Activated CD4-positive, alpha-beta T cell treated with anti-CD3 and anti-CD28 coated beads for 36 hours (primary cell): Measurements from ENCODE around the gene TSPO2. TPM values are rescaled to one million over a fixed set of nuclear protein-coding genes. Genes with fewer than 3 reads are reported as not detected.

Source experiments
- ATAC-seq: fragments of 200-7000 bp; cut with Tn5 transposase; one replicate; pipeline ENCODE4 v1.10.0; 2021; ENCODE audit warnings: mild to moderate bottlenecking, moderate library complexity
- CTCF ChIA-PET: fragments of 350-600 bp; sonication (Branson Sonifier 250); formaldehyde crosslinking; loops from one replicate; lab custom pipeline; 2021; ENCODE audit warnings: antibody characterized with exemption; lab: Charles Lee
- POLR2A ChIA-PET: fragments of 350-600 bp; sonication (Branson Sonifier 250); formaldehyde crosslinking; loops from one replicate; lab custom pipeline; 2021; ENCODE audit warnings: antibody characterized with exemption, inconsistent platforms; lab: Charles Lee
- DNase-seq: peaks from one replicate; pipeline ENCODE4 v3.0.0-alpha.2; 2020
- H3K27ac Mint-ChIP-seq: one replicate; pipeline ENCODE4 v1.8.0; 2021; ENCODE audit warnings: mixed read lengths
- H3K27me3 Mint-ChIP-seq: one replicate; pipeline ENCODE4 v1.8.0; 2021; ENCODE audit warnings: mixed read lengths
- H3K36me3 Mint-ChIP-seq: one replicate; pipeline ENCODE4 v1.8.0; 2021; ENCODE audit warnings: low read depth, mixed read lengths
- H3K4me1 Mint-ChIP-seq: one replicate; pipeline ENCODE4 v1.8.0; 2021; ENCODE audit warnings: mixed read lengths
- H3K4me3 Mint-ChIP-seq: one replicate; pipeline ENCODE4 v1.8.0; 2021; ENCODE audit warnings: mild to moderate bottlenecking, moderate library complexity, mixed read lengths
- H3K9me3 Mint-ChIP-seq: one replicate; pipeline ENCODE4 v1.8.0; 2021; ENCODE audit warnings: low read depth, mixed read lengths
- intact Hi-C, 2 experiments: fragments of 100-400 bp; cut with DNase I in 1 of 2; cut with micrococcal nuclease in 1 of 2; formaldehyde crosslinking; loops; one replicate each; pipeline versions ENCODE4 v1.14.2 to v1.15.1; 2022 to 2024; cut with DNase I, micrococcal nuclease
- total RNA-seq, 2 experiments: library from RNA; stranded (reverse); gene quantifications; one replicate each; pipeline ENCODE4 v1.2.3, GENCODE V29; 2021

The TSPO2 gene
- total RNA-seq, 2 experiments from 2014 or later: not detected

- ATAC-seq (no peak), DNase-seq (no peak)
- Mint-ChIP-seq H3K4me3 (no peak overlapping the region), H3K9me3 (no peaks in the 10 kb centered on the region), H3K27ac (no peak overlapping the region), H3K36me3 (peaks cover 13% of the 10 kb centered on the region), H3K4me1 (peaks cover 17% of the 10 kb centered on the region), H3K27me3 (no peaks in the 10 kb centered on the region)
- intact Hi-C loops: no loop called here
- ChIA-PET POLR2A (no interaction called here), CTCF (no interaction called here)
These were observed 8.3 kb downstream of the TSPO2 start for GRCh38 chr6:41050536-41050935.

- intact Hi-C loops: no loop called here
- Mint-ChIP-seq H3K4me1 (peaks cover 17% of the 10 kb centered on the region), H3K27ac (peak overlapping the region; percentile 70), H3K4me3 (no peak overlapping the region), H3K36me3 (peaks cover 21% of the 10 kb centered on the region), H3K9me3 (no peaks in the 10 kb centered on the region), H3K27me3 (no peaks in the 10 kb centered on the region)
- DNase-seq (no peak), ATAC-seq (peak; percentile 60)
- ChIA-PET POLR2A (no interaction called here), CTCF (interaction anchor here (1.0 to 1.7 kb wide), 2 partner anchors 12 to 24 kb away, joined by 3 to 9 read pairs; partner anchors contain the start of gene UNC5CL)
These were observed 9.6 kb downstream of the TSPO2 start for GRCh38 chr6:41051873-41052272.

DNA sequence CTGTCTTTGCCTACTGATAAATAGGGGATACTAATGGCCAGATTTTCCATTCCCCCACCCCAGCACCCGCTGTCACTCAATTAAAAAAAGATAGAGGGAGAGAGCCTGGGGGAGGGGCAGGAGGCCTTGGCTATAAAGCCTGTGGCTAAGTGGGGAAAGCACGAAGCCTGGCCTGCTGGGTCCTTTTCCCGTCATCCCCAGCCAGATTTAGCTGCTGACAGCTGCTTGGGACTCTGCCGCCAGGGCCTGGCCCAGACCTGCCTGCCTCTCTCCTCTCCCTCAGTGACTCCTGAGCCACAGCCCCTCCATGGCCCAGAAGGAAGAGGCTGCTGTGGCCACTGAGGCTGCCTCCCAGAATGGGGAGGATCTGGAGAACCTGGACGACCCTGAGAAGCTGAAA, 10.8 kb downstream of the TSPO2 start, which contains the start of gene APOBEC2:
TSS of gene APOBEC2 (plus strand) at position 162 of the 400 bp plus-strand sequence. CDS start at position 308, 146 bp downstream.
- CTCF ChIA-PET: interaction anchor here (0.8 to 1.7 kb wide), 3 partner anchors 13 to 25 kb away, joined by 3 to 9 read pairs (median 3); partner anchors contain the start of gene UNC5CL
- POLR2A ChIA-PET: interaction anchor here (0.6 kb wide), 1 partner anchor 143 kb away, joined by 4 read pairs; no protein-coding TSS in a partner anchor
- no peak within 1 kb of the TSS for H3K4me3 Mint-ChIP-seq
- intact Hi-C loops: no loop called here
- DNase-seq: no peak
- peaks cover 23% of the 10 kb centered on the region for H3K36me3 Mint-ChIP-seq
- H3K27me3 Mint-ChIP-seq: no peaks in the 10 kb centered on the region
- no peak for ATAC-seq
- H3K4me1 Mint-ChIP-seq: peaks cover 17% of the 10 kb centered on the region
- H3K9me3 Mint-ChIP-seq: no peaks in the 10 kb centered on the region
- peak within 1 kb of the TSS; percentile 70 for H3K27ac Mint-ChIP-seq

DNA sequence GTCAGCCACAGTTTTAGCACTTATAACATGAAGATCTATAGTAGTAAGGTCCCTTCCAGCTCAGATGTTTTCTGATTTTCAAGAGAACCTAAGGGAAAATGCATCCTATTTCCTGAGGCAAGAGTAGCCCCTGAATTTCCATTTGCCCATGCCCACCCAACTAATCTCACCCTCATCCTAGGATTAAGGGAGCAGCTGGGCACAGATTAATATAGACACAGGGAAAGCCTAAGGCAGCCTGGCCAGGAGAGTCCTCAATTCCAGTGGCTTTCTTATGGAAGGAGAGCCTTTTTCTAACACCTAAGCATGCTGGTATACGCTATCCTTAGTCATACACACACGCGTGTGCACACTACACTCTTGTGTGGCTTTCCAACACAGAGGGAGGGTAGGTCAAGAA, 12.2 kb downstream of the TSPO2 start:
- ATAC-seq (no peak), DNase-seq (no peak)
- Mint-ChIP-seq H3K27me3 (no peaks in the 10 kb centered on the region), H3K27ac (no peak overlapping the region), H3K4me3 (no peak overlapping the region), H3K9me3 (no peaks in the 10 kb centered on the region), H3K4me1 (peaks cover 17% of the 10 kb centered on the region), H3K36me3 (peaks cover 23% of the 10 kb centered on the region)
- POLR2A ChIA-PET: no interaction called here
- intact Hi-C loops: no loop called here
- CTCF ChIA-PET: interaction anchor here (3.0 kb wide), 1 partner anchor 15 kb away, joined by 13 read pairs; the partner anchor contains the start of gene UNC5CL

GRCh38 chr6:41055149-41055548, 12.9 kb downstream of the TSPO2 start:
- no peak overlapping the region for H3K27ac Mint-ChIP-seq
- DNase-seq: no peak
- POLR2A ChIA-PET: no interaction called here

DNA sequence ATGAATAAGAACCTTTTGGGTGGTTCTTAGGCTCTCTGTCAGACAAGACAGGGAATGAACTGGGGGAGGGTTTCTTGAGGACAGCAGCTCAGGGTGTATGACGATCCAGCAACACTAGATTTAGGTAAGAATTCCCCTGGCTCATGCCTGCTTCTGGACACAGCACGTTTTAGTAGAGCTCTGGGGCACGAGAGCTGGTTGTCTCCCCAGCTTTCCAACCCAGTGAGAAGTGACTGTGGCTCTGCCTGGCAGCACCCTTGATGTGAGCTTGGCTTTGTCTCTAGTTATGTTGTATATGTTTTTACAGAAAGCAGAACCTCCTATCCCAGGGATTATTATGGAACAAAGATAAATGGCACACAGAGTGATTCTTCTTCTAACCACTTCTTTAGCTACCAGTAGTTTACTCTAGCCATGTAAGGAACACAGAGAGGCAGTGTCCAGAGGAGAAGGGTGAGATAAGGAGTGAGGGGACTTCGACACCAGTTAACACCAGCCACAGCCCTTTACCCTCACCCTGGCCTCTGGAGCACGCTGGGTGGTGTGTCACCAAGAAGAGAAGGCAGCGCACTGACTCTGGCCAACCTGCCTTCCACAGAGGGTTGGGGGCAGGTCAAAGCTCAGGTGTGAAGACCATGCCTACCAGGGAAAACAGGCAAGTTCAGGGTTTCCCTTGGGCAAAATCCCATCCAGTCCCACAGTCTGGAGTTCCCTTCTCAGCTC, 14.7 kb downstream of the TSPO2 start:
- Mint-ChIP-seq H3K4me3 (no peak overlapping the region), H3K4me1 (peaks cover 9% of the 10 kb centered on the region), H3K36me3 (peaks cover 14% of the 10 kb centered on the region), H3K27ac (no peak overlapping the region), H3K9me3 (no peaks in the 10 kb centered on the region), H3K27me3 (no peaks in the 10 kb centered on the region)
- no peak for DNase-seq
- no peak for ATAC-seq
- CTCF ChIA-PET: interaction anchor here (0.6 to 3.0 kb wide), 5 partner anchors 12 to 935 kb away, joined by 3 to 17 read pairs (median 8); partner anchors contain the start of gene UNC5CL
- POLR2A ChIA-PET: no interaction called here
- intact Hi-C loops: no loop called here

More at GRCh38 chr6:41055149-41055548, 12.9 kb downstream of the TSPO2 start:
- H3K36me3 Mint-ChIP-seq: peaks cover 20% of the 10 kb centered on the region
- no peak for ATAC-seq
- H3K4me1 Mint-ChIP-seq: peaks cover 17% of the 10 kb centered on the region
- H3K27me3 Mint-ChIP-seq: no peaks in the 10 kb centered on the region
- CTCF ChIA-PET: interaction anchor here (2.7 to 3.0 kb wide), 2 partner anchors 14 to 16 kb away, joined by 13 to 17 read pairs; partner anchors contain the start of gene UNC5CL
- H3K4me3 Mint-ChIP-seq: no peak overlapping the region
- intact Hi-C loops: no loop called here
- H3K9me3 Mint-ChIP-seq: no peaks in the 10 kb centered on the region

GRCh38 chr6:41058783-41059181, 16.5 kb downstream of the TSPO2 start:
- ChIA-PET POLR2A (interaction anchor here (1.0 kb wide), 1 partner anchor 31 kb away, joined by 3 read pairs; no protein-coding TSS in a partner anchor), CTCF (interaction anchor here (1.1 kb wide), 1 partner anchor 18 kb away, joined by 3 read pairs; no protein-coding TSS in a partner anchor)
- peaks cover 17% of the 10 kb centered on the region for H3K36me3 Mint-ChIP-seq
- ATAC-seq (no peak), DNase-seq (no peak)
- no peak overlapping the region for H3K4me3 Mint-ChIP-seq
- H3K9me3 Mint-ChIP-seq: no peaks in the 10 kb centered on the region
- peaks cover under 1% of the 10 kb centered on the region for H3K4me1 Mint-ChIP-seq
- no peaks in the 10 kb centered on the region for H3K27me3 Mint-ChIP-seq
- no peak overlapping the region for H3K27ac Mint-ChIP-seq
- intact Hi-C loops: no loop called here

DNA sequence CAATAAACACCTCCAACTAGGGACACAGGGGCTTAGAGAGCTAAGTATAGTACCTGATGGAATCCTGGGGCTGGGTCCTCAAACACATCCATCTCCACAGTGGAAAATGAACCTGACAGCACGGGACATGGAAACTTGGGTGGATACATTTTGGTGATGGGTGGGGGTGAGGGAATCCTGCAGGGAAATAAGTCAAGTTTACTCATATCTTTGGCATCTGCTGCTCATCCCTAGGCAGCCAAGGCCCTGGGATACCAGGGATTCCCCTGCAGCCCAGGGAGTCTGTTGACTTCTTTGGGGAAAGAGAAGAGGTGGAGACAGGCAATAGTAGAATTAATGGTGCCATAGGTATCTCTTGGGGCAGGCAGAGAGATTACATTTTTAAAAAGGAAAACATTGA, 17.3 kb downstream of the TSPO2 start:
- Mint-ChIP-seq H3K4me1 (peaks cover 5% of the 10 kb centered on the region), H3K36me3 (peaks cover 25% of the 10 kb centered on the region), H3K9me3 (no peaks in the 10 kb centered on the region), H3K27ac (no peak overlapping the region), H3K4me3 (no peak overlapping the region), H3K27me3 (no peaks in the 10 kb centered on the region)
- ATAC-seq (no peak), DNase-seq (no peak)
- ChIA-PET CTCF (interaction anchor here (1.1 to 1.2 kb wide), 2 partner anchors 9 to 19 kb away, joined by 3 read pairs; no protein-coding TSS in a partner anchor), POLR2A (interaction anchor here (1.0 kb wide), 1 partner anchor 32 kb away, joined by 3 read pairs; no protein-coding TSS in a partner anchor)
- intact Hi-C loops: no loop called here

DNA sequence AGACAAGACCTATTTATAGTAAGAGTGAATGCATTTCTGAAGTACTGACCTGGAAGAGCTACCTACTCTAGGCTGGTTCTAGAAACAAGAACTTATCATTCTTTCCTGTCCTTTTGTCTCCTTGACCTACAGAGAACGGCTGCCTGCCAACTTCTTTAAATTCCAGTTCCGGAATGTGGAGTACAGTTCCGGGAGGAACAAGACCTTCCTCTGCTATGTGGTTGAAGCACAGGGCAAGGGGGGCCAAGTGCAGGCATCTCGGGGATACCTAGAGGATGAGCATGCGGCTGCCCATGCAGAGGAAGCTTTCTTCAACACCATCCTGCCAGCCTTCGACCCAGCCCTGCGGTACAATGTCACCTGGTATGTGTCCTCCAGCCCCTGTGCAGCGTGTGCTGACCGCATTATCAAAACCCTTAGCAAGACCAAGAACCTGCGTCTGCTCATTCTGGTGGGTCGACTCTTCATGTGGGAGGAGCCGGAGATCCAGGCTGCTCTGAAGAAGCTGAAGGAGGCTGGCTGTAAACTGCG, 19.0 kb downstream of the TSPO2 start:
- H3K9me3 Mint-ChIP-seq: no peaks in the 10 kb centered on the region
- ATAC-seq (no peak), DNase-seq (no peak)
- peaks cover 27% of the 10 kb centered on the region for H3K36me3 Mint-ChIP-seq
- H3K27me3 Mint-ChIP-seq: no peaks in the 10 kb centered on the region
- no peak overlapping the region for H3K27ac Mint-ChIP-seq
- no peak overlapping the region for H3K4me3 Mint-ChIP-seq
- peaks cover 5% of the 10 kb centered on the region for H3K4me1 Mint-ChIP-seq
- intact Hi-C loops: no loop called here
- ChIA-PET CTCF (no interaction called here), POLR2A (no interaction called here)

DNA sequence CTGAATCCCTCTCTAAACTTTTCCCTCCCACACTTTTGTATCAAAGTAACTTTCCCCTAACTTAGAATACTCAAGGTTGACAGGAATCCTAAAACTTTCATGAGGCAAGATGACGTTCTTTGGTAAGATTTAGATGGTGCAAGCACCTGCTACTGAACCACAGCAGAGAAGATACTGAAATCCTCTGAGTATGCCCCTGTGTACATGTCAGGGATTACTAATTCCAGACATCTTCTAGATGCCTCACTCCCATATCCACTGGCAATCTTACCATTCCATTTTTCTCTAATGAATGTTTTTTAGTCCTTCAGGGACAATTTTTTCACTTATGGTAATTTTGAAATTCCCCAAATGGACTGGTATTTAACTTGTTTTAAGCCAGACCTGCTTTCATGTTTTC, 19.8 kb downstream of the TSPO2 start:
- ChIA-PET POLR2A (no interaction called here), CTCF (no interaction called here)
- no peak for DNase-seq
- H3K9me3 Mint-ChIP-seq: no peaks in the 10 kb centered on the region
- peaks cover 32% of the 10 kb centered on the region for H3K36me3 Mint-ChIP-seq
- intact Hi-C loops: no loop called here
- H3K4me1 Mint-ChIP-seq: peaks cover 9% of the 10 kb centered on the region
- no peaks in the 10 kb centered on the region for H3K27me3 Mint-ChIP-seq
- ATAC-seq: no peak
- no peak overlapping the region for H3K27ac Mint-ChIP-seq
- no peak overlapping the region for H3K4me3 Mint-ChIP-seq

DNA sequence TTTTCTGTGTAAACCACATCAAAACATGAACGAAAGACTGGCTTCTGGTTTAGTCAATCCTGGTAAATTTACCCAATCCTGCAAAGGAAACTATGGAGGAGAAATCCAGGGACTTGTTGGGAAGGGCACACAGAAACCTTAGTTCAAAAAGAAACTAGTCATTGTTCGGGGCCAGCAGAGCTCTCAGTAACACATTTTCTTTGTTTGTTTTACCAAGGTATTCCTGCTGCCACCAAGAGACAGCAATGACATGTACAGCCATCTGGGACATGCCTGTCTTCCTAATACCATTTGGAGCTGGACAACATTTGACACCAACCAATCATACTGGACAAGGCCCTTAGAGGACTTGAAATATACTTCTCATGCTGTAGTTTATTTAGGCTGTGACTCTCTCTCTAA, 21.6 kb downstream of the TSPO2 start:
- intact Hi-C loops: no loop called here
- no peaks in the 10 kb centered on the region for H3K9me3 Mint-ChIP-seq
- no peak for DNase-seq
- ChIA-PET CTCF (no interaction called here), POLR2A (no interaction called here)
- H3K27me3 Mint-ChIP-seq: no peaks in the 10 kb centered on the region
- no peak for ATAC-seq
- peaks cover 19% of the 10 kb centered on the region for H3K4me1 Mint-ChIP-seq
- H3K36me3 Mint-ChIP-seq: peaks cover 41% of the 10 kb centered on the region
- no peak overlapping the region for H3K4me3 Mint-ChIP-seq
- H3K27ac Mint-ChIP-seq: no peak overlapping the region
